ENCODE data around the gene FFAR1. TPM values are rescaled to one million over a fixed set of nuclear protein-coding genes. Genes with fewer than 3 reads are reported as not detected.

The FFAR1 gene
- total RNA-seq, 1 experiment from 2014 or later, result 0.44 TPM

DNA sequence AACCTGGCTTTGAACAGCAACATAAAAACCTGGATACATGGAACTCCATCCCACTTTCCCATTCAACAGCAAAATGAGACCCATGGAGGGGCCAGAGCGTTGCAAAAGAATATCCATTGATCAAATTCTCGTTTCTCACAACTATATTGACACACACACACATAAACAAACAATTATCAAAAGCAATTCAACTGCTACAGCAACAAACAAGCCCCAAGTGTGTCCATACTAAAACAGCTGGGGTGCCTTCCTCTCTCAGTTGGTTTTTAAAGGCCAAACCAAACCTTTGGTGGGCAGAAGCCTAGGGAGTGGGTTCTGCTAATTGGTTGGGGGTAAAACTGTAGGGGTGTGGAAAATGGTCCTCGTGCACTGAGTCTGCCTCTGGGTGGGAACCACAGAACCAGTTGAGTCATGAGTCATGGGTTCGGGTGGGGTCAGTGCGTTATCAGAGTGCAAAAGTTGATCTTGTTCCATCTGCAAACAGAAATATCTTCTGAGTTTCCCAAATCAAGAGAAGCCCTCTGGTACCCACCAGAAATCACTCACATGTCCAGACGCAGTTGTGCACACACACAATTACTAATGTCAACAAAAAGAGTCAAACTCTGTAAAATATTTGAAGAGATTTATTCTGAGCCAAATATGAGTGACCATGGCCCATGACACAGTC, 41.6 kb downstream of the FFAR1 start:
- intact Hi-C loops (cut with micrococcal nuclease; ENCODE audit: unreplicated experiment), result no loop called here
- Histone ChIP-seq H3K27ac (no peak overlapping the region), H3K9me3 (ENCODE audit: insufficient read depth, low read depth) (peaks cover 16% of the 10 kb centered on the region), H3K9me2 (ENCODE audit: insufficient read depth) (no peaks in the 10 kb centered on the region), H3K4me2 (no peak overlapping the region), H3F3A (ENCODE audit: insufficient read depth, low read depth) (no peaks in the 10 kb centered on the region), H3K36me3 (ENCODE audit: low read depth) (no peaks in the 10 kb centered on the region), H3K4me3 (no peak overlapping the region), H3K79me2 (ENCODE audit: low read depth) (no peaks in the 10 kb centered on the region), H3K27me3 (ENCODE audit: insufficient read depth, low read depth) (peaks cover 2% of the 10 kb centered on the region; the same call in 1 of the 2 replicates), H4K20me1 (ENCODE audit: insufficient read depth) (no peaks in the 10 kb centered on the region), H3K4me1 (replicated peaks; ENCODE audit: insufficient read depth) (no peaks in the 10 kb centered on the region), H2AFZ (no peak overlapping the region)
- POLR2A ChIA-PET (ENCODE audit: unreplicated experiment), result no interaction called here
- no TSS peak for BruUV-seq (replicated peaks)
- no peak for DNase-seq
- CTCF ChIA-PET, result no interaction called here
- no peak for TF ChIP-seq EZH2 (IDR thresholded peaks at IDR 0.05; ENCODE audit: low read depth)
- TF ChIP-seq, protein P1, sequence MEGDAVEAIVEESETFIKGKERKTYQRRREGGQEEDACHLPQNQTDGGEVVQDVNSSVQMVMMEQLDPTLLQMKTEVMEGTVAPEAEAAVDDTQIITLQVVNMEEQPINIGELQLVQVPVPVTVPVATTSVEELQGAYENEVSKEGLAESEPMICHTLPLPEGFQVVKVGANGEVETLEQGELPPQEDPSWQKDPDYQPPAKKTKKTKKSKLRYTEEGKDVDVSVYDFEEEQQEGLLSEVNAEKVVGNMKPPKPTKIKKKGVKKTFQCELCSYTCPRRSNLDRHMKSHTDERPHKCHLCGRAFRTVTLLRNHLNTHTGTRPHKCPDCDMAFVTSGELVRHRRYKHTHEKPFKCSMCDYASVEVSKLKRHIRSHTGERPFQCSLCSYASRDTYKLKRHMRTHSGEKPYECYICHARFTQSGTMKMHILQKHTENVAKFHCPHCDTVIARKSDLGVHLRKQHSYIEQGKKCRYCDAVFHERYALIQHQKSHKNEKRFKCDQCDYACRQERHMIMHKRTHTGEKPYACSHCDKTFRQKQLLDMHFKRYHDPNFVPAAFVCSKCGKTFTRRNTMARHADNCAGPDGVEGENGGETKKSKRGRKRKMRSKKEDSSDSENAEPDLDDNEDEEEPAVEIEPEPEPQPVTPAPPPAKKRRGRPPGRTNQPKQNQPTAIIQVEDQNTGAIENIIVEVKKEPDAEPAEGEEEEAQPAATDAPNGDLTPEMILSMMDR (conservative IDR thresholded peaks at IDR 0.05), result no peak

DNA sequence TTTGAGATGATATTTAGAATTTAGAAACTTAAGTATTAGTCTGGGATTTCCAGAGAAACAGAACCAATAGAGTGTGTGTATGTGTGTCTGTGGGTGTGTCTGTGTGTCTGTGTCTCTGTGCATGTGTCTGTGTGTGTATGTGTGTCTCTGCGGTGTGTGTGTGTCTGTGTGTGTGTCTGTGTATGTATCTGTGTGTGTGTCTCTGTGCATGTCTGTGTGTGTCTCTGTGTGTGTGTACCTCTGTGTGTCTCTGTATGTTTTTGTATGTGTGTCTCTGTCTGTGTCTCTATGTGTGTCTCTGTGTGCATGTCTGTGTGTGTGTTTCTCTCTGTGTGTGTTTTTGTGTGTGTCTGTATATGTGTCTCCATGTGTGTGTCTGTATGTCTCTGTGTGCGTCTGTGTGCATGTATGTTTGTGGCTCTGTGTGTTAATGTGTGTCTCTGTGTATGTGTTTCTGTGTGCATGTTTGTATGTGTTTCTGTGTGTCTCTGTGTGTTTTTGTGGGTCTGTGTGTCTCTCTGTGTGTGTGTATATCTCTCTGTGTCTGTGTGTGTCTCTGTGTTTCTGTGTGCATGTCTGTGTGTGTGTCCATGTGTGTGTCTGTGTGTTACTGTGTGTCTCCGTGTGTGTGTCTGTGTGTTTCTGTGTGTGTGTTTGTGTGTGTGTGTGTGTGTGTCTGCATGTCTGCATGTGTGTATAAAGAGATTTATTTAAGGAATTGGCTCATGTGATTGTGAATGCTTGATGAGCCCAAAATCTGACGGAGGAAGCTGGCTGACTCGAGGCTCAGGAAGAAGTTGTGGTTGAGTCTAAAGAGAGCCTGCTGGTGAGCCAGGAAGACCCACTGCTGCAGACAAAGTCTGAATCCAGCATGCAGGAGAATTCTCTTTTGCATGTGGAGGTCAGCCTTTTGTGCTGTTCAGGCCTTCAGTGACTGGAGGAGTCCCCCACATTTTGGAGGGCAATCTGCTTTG, 45.3 kb downstream of the FFAR1 start:
- DNase-seq, result no peak
- Histone ChIP-seq H3K4me1 (replicated peaks; ENCODE audit: insufficient read depth) (no peaks in the 10 kb centered on the region), H4K20me1 (ENCODE audit: insufficient read depth) (no peaks in the 10 kb centered on the region), H3K79me2 (ENCODE audit: low read depth) (no peaks in the 10 kb centered on the region), H3K27me3 (ENCODE audit: insufficient read depth, low read depth) (peaks cover 14% of the 10 kb centered on the region), H3K4me2 (no peak overlapping the region), H3K9me3 (ENCODE audit: insufficient read depth, low read depth) (0 out of 2 replicates have a peak, but pooled peaks cover 8% of the 10 kb centered on the region), H2AFZ (no peak overlapping the region), H3K36me3 (ENCODE audit: low read depth) (no peaks in the 10 kb centered on the region), H3K9me2 (ENCODE audit: insufficient read depth) (no peaks in the 10 kb centered on the region), H3K27ac (no peak overlapping the region), H3F3A (ENCODE audit: insufficient read depth, low read depth) (peaks cover 4% of the 10 kb centered on the region; the same call in 1 of the 2 replicates), H3K4me3 (no peak overlapping the region)
- CTCF ChIA-PET, result no interaction called here
- no TSS peak for BruUV-seq (replicated peaks)
- intact Hi-C loops (cut with micrococcal nuclease; ENCODE audit: unreplicated experiment), result no loop called here
- TF ChIP-seq EZH2 (IDR thresholded peaks at IDR 0.05; ENCODE audit: low read depth), result no peak
- TF ChIP-seq, protein P1 (conservative IDR thresholded peaks at IDR 0.05), result no peak
- POLR2A ChIA-PET (ENCODE audit: unreplicated experiment), result no interaction called here

DNA sequence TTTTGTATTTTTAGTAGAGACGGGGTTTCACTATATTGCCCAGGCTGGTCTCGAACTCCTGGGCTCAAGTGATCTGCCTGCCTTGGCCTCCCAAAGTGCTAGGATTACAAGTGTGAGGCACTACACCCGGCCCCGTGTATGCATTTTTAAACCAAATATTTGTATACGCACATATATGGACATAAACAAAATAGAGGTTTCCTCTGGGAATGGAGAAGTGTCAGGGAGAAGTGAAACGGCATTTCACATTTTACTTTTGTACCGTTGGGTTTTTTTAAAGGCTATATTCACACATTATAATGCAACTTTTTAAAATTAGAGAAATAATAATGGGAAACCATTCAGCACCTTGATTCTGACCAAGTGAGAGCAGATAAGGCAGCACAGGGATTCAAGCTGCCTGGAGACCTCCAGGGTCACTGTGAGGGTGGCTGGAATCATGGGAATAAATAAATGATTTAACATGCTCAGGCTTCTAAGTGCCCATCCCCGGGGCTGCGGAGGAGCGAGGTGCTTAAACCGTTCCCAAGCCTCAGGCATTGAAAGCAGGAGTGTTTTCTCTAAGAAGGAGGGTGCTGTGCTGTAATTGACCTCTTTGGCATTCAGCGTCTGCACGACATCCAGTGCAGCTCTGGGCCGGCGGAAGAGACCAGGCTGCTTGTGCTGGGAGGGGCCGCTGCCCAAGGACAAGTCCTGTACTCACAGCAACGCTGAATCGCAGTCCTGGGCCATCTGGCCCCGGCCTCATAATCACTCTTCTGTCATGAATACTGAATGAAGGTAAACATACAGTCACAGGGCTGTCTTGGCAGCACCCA, 47.9 kb downstream of the FFAR1 start:
- no peak overlapping the region for H3K4me3 ChIP-seq
- TF ChIP-seq, protein P1 (conservative IDR thresholded peaks at IDR 0.05), result no peak
- no peak for TF ChIP-seq EZH2 (IDR thresholded peaks at IDR 0.05; ENCODE audit: low read depth)
- ChIA-PET POLR2A (ENCODE audit: unreplicated experiment) (no interaction called here), CTCF (no interaction called here)
- intact Hi-C loops (cut with micrococcal nuclease; ENCODE audit: unreplicated experiment), result no loop called here
- BruUV-seq (replicated peaks), result no TSS peak
- no peak for DNase-seq
- H4K20me1 ChIP-seq (ENCODE audit: insufficient read depth), result no peaks in the 10 kb centered on the region
- no peak overlapping the region for H3K4me2 ChIP-seq
- no peaks in the 10 kb centered on the region for H3K4me1 ChIP-seq (replicated peaks; ENCODE audit: insufficient read depth)
- no peaks in the 10 kb centered on the region for H3K9me2 ChIP-seq (ENCODE audit: insufficient read depth)
- H3K36me3 ChIP-seq (ENCODE audit: low read depth), result no peaks in the 10 kb centered on the region
- peaks cover 34% of the 10 kb centered on the region for H3K27me3 ChIP-seq (ENCODE audit: insufficient read depth, low read depth)
- no peak overlapping the region for H3K27ac ChIP-seq
- H3K79me2 ChIP-seq (ENCODE audit: low read depth), result no peaks in the 10 kb centered on the region
- H2AFZ ChIP-seq, result no peak overlapping the region
- H3K9me3 ChIP-seq (ENCODE audit: insufficient read depth, low read depth), result no peaks in the 10 kb centered on the region
- peaks cover 4% of the 10 kb centered on the region; the same call in 1 of the 2 replicates for H3F3A ChIP-seq (ENCODE audit: insufficient read depth, low read depth)

Data from PC-9 (cell line).